Mesendoderm (in vitro differentiated cells): Measurements from ENCODE around the gene OR5K4. TPM values are rescaled to one million over a fixed set of nuclear protein-coding genes. Genes with fewer than 3 reads are reported as not detected.
A peak's percentile ranks its signal among the peaks of the same experiment; 100 is the strongest.

Experiments used
- DNase-seq: peaks from one replicate; pipeline ENCODE4 v3.0.0; 2013
- H2AK5ac ChIP-seq: 2 replicates; pipeline ENCODE4 v1.6.1; 2013; ENCODE audit warnings: low read length, inconsistent platforms
- H2BK120ac ChIP-seq: 2 replicates; pipeline ENCODE4 v1.6.1; 2013; ENCODE audit warnings: low read depth, mild to moderate bottlenecking, low read length, moderate library complexity, mixed read lengths
- H2BK15ac ChIP-seq: replicated peaks from 2 replicates; pipeline ENCODE4 v1.6.1; 2013; ENCODE audit warnings: low read depth, mild to moderate bottlenecking, moderate library complexity
- H2BK5ac ChIP-seq: 2 replicates; pipeline ENCODE4 v1.6.1; 2013; ENCODE audit warnings: low read length, inconsistent platforms
- H3K18ac ChIP-seq: 2 replicates; pipeline ENCODE4 v1.6.1; 2013; ENCODE audit warnings: mild to moderate bottlenecking, low read length, mixed read lengths
- H3K23ac ChIP-seq: one replicate; pipeline ENCODE4 v1.6.1; 2013; ENCODE audit warnings: low read length
- H3K27ac ChIP-seq: 2 replicates; pipeline ENCODE4 v1.5.1; 2013; ENCODE audit warnings: low read depth, mild to moderate bottlenecking, inconsistent platforms, low read length, moderate library complexity
- H3K27me3 ChIP-seq: 2 replicates; pipeline ENCODE4 v1.6.1; 2013; ENCODE audit warnings: low read length, control low read depth, mild to moderate bottlenecking, inconsistent platforms; ENCODE audit not compliant: insufficient read depth, poor library complexity
- H3K36me3 ChIP-seq: 2 replicates; pipeline ENCODE4 v1.6.1; 2013; ENCODE audit warnings: low read length, inconsistent platforms; ENCODE audit not compliant: control insufficient read depth, insufficient read depth
- H3K4ac ChIP-seq: one replicate; pipeline ENCODE4 v1.6.1; 2013; ENCODE audit warnings: low read depth, mild to moderate bottlenecking, low read length, moderate library complexity
- H3K4me1 ChIP-seq: 2 replicates; pipeline ENCODE4 v1.6.1; 2013; ENCODE audit warnings: low read depth, low read length, inconsistent platforms; ENCODE audit not compliant: control insufficient read depth
- H3K4me2 ChIP-seq: 2 replicates; pipeline ENCODE4 v1.6.1; 2013; ENCODE audit warnings: low read length
- H3K4me3 ChIP-seq: 2 replicates; pipeline ENCODE4 v1.5.1; 2013; ENCODE audit warnings: mild to moderate bottlenecking, low read length
- H3K56ac ChIP-seq: one replicate; pipeline ENCODE4 v1.6.1; 2013; ENCODE audit warnings: low read length
- H3K79me1 ChIP-seq: 2 replicates; pipeline ENCODE4 v1.6.1; 2013; ENCODE audit warnings: low read length, inconsistent platforms
- H3K79me2 ChIP-seq: 2 replicates; pipeline ENCODE4 v1.6.1; 2013; ENCODE audit warnings: mild to moderate bottlenecking, low read length; ENCODE audit not compliant: control insufficient read depth, insufficient read depth
- H3K9ac ChIP-seq: 2 replicates; pipeline ENCODE4 v1.6.1; 2013; ENCODE audit warnings: low read length, inconsistent platforms
- H4K5ac ChIP-seq: one replicate; pipeline ENCODE4 v1.6.1; 2013; ENCODE audit warnings: low read length
- H4K8ac ChIP-seq: one replicate; pipeline ENCODE4 v1.6.1; 2013; ENCODE audit warnings: low read depth, mild to moderate bottlenecking, control low read depth, low read length, moderate library complexity
- WGBS: extraction: QIAGEN DNeasy Blood & Tissue Kit; methylation state at CpG from one replicate; pipeline ENCODE4 v1.1.7; 2013; ENCODE audit warnings: low lambda C conversion rate, missing lambda C conversion rate; ENCODE audit not compliant: insufficient coverage; ENCODE audit errors: extremely low coverage; 5-methylcytosine and 5-hydroxymethylcytosine counted together
- polyA plus RNA-seq, 2 experiments: library from polyadenylated mRNA; stranded (reverse); fragments of 200-250 nt; gene quantifications; one replicate each; pipeline ENCODE4 v1.2.3, GENCODE V29; 2013

The OR5K4 gene, protein sequence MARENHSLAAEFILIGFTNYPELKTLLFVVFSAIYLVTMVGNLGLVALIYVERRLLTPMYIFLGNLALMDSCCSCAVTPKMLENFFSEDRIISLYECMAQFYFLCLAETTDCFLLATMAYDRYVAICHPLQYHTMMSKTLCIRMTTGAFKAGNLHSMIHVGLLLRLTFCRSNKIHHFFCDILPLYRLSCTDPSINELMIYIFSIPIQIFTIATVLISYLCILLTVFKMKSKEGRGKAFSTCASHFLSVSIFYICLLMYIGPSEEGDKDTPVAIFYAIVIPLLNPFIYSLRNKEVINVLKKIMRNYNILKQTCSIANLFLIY
- not detected for polyA plus RNA-seq (2013, experiment 1 of 2)
- not detected for polyA plus RNA-seq (2013, experiment 2 of 2)

DNA sequence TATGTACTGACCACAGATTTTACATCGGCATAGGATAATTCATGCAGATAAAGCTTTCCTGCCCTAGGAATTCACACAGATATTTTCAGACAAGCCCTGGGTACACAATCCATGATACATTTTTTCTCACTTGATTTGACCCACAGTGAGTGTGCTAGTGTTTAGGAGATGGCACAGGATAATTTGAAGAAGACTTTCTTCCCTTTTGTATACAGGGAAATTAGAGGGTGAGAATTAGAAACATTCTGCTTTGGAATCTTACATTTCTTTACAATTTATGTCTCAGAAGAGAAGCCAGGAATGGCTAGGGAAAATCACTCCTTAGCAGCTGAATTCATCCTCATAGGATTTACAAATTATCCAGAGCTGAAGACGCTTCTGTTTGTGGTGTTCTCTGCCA, at the start of gene OR5K4:
OR5K4 (plus strand) TSS at position 301 of the 400 bp plus-strand sequence; CDS start at position 301, 0 bp downstream.
- H3K56ac ChIP-seq: no peak within 1 kb of the TSS
- no peak within 1 kb of the TSS for H4K5ac ChIP-seq
- H3K18ac ChIP-seq: no peak within 1 kb of the TSS
- H3K27ac ChIP-seq: no peak within 1 kb of the TSS
- H3K36me3 ChIP-seq: no peaks in the 10 kb centered on the region
- H2BK15ac ChIP-seq: no peak within 1 kb of the TSS
- H2BK5ac ChIP-seq: no peak within 1 kb of the TSS
- no peak within 1 kb of the TSS for H3K4me2 ChIP-seq
- no peaks in the 10 kb centered on the region for H3K27me3 ChIP-seq
- H2AK5ac ChIP-seq: no peak within 1 kb of the TSS
- no peak for DNase-seq
- no peak within 1 kb of the TSS for H4K8ac ChIP-seq
- no peaks in the 10 kb centered on the region for H3K79me1 ChIP-seq
- H3K4me1 ChIP-seq: no peaks in the 10 kb centered on the region
- H2BK120ac ChIP-seq: no peak within 1 kb of the TSS
- H3K79me2 ChIP-seq: no peaks in the 10 kb centered on the region
- no peak within 1 kb of the TSS for H3K4me3 ChIP-seq
- H3K23ac ChIP-seq: no peak within 1 kb of the TSS
- no peak within 1 kb of the TSS for H3K4ac ChIP-seq
- WGBS: no CpG with 5 or more reads among the region's 2 CpGs
- no peak within 1 kb of the TSS for H3K9ac ChIP-seq

DNA sequence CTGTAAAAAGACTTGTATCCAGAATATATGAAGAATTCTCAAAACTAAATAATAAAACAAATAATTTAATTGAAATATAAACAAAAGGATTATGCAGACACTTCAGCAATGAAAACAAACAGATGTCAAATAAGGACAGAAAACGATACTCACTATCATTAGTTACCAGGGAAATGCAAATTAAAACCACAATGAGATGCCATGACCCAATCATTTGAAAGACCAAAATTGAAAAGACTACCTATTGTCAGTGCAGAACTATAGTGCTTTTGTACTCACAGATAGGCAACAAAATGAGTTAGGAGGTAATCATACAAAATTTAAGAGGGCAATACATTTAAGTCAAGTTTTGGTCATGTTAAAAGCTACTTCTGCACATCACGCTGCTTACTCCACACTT, 31.6 kb upstream of the OR5K4 start:
- H3K4me3 ChIP-seq: no peak overlapping the region
- H3K79me1 ChIP-seq: no peaks in the 10 kb centered on the region
- H2BK15ac ChIP-seq: no peak overlapping the region
- WGBS: no CpG with 5 or more reads among the region's 2 CpGs
- no peaks in the 10 kb centered on the region for H3K36me3 ChIP-seq
- H3K4me2 ChIP-seq: no peak overlapping the region
- DNase-seq: no peak
- H3K4ac ChIP-seq: no peak overlapping the region
- peaks cover 7% of the 10 kb centered on the region for H3K79me2 ChIP-seq
- no peak overlapping the region for H2AK5ac ChIP-seq
- H4K8ac ChIP-seq: no peak overlapping the region
- H3K56ac ChIP-seq: no peak overlapping the region
- no peak overlapping the region for H2BK5ac ChIP-seq
- H3K4me1 ChIP-seq: peaks cover 3% of the 10 kb centered on the region
- H3K9ac ChIP-seq: no peak overlapping the region
- H3K18ac ChIP-seq: no peak overlapping the region
- no peak overlapping the region for H3K27ac ChIP-seq
- no peaks in the 10 kb centered on the region for H3K27me3 ChIP-seq
- H4K5ac ChIP-seq: no peak overlapping the region
- H3K23ac ChIP-seq: no peak overlapping the region
- H2BK120ac ChIP-seq: no peak overlapping the region

DNA sequence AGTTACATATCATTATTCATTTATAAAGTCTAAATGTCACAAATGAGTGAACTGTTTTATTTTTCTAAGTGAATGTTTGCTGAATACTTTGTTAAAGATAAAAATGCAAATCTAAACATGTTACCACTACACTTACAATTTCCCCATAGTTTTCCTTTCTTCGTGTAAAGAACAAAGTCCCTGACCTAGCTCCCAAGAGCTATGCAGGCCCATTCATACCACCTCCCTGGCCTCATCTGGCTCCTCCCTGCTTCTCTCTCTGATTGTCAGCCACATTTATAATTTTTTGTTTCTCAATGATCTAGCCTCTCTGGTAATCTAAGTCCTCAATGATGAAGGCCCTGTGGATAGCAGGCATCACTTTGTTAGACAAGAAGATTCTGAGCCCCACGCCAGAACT, 31.0 kb upstream of the OR5K4 start:
- no CpG with 5 or more reads among the region's 2 CpGs for WGBS
- Histone ChIP-seq H3K36me3 (no peaks in the 10 kb centered on the region), H3K4me2 (peak overlapping the region; percentile 8), H3K79me1 (no peaks in the 10 kb centered on the region), H2AK5ac (no peak overlapping the region), H3K9ac (peak overlapping the region; percentile 26), H3K56ac (peak overlapping the region; percentile 12), H4K5ac (no peak overlapping the region), H3K23ac (no peak overlapping the region), H3K18ac (no peak overlapping the region), H3K4ac (peak overlapping the region; percentile 70), H2BK15ac (peak overlapping the region; percentile 98), H3K79me2 (peaks cover 7% of the 10 kb centered on the region), H3K27ac (no peak overlapping the region), H3K27me3 (no peaks in the 10 kb centered on the region), H3K4me3 (no peak overlapping the region), H2BK5ac (no peak overlapping the region), H3K4me1 (peaks cover 3% of the 10 kb centered on the region), H4K8ac (no peak overlapping the region), H2BK120ac (peak overlapping the region; percentile 61)
- no peak for DNase-seq

DNA sequence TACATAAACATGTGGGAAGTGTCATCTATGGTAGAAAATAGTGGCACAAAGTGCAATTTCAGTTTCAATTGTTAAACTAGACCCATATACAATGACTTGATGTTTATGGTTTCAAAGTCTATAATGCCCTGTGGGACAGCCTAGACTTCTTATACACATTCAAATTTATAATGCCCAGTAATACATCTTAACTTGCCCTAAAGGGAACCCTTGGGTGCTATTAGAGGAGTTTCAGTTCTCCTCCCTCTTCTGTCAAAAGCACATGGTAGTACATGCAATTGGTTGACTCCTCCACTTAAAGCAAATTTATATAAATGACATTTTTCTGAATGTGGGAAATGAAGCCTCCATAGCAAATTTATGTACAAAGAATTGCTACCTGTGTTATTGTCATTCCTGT, 30.2 kb upstream of the OR5K4 start:
- no peak overlapping the region for H2BK5ac ChIP-seq
- H3K4me3 ChIP-seq: no peak overlapping the region
- H3K36me3 ChIP-seq: no peaks in the 10 kb centered on the region
- H2AK5ac ChIP-seq: no peak overlapping the region
- peaks cover 7% of the 10 kb centered on the region for H3K79me2 ChIP-seq
- peak overlapping the region; percentile 36 for H3K9ac ChIP-seq
- H2BK15ac ChIP-seq: no peak overlapping the region
- H4K5ac ChIP-seq: no peak overlapping the region
- H3K27me3 ChIP-seq: no peaks in the 10 kb centered on the region
- no peak overlapping the region for H2BK120ac ChIP-seq
- H3K4ac ChIP-seq: no peak overlapping the region
- no peak overlapping the region for H3K4me2 ChIP-seq
- no peaks in the 10 kb centered on the region for H3K79me1 ChIP-seq
- no peak overlapping the region for H3K23ac ChIP-seq
- H3K4me1 ChIP-seq: peaks cover 3% of the 10 kb centered on the region
- no peak for DNase-seq
- no peak overlapping the region for H3K56ac ChIP-seq
- H4K8ac ChIP-seq: no peak overlapping the region
- no peak overlapping the region for H3K27ac ChIP-seq
- H3K18ac ChIP-seq: no peak overlapping the region

DNA sequence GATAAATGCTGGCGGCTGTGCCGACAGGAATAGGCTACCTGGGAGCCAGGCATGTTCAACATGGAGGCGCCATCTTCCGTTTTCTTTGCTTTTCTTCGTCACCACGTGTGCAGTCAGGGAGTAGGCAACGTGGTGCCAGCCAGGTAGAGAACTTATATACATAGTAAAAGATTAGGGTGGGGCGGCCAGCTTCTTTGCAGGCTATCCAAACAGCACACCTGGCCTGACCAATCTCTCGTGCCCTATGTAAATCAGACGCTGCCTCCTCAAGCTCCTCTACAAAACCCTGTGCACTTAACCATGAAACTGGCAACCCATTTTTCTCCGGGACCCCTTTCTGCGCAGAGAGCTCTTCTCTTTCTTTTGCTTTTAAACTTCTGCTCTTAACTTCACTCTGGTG, 28.6 kb upstream of the OR5K4 start:
- H3K4me1 ChIP-seq: peaks cover 3% of the 10 kb centered on the region

More for the DNA sequence above, 28.6 kb upstream of the OR5K4 start:
- Histone ChIP-seq H4K8ac (no peak overlapping the region), H3K4me3 (no peak overlapping the region), H3K23ac (no peak overlapping the region), H2BK120ac (peak overlapping the region; percentile 93), H2AK5ac (no peak overlapping the region), H3K79me1 (no peaks in the 10 kb centered on the region), H3K27me3 (no peaks in the 10 kb centered on the region), H3K27ac (peak overlapping the region; percentile 42), H3K9ac (peak overlapping the region; percentile 47), H3K18ac (peak overlapping the region; percentile 95), H3K4me2 (no peak overlapping the region), H4K5ac (peak overlapping the region; percentile 47), H2BK5ac (peak overlapping the region; percentile 38), H3K56ac (peak overlapping the region; percentile 62), H2BK15ac (peak overlapping the region; percentile 85), H3K79me2 (peaks cover 7% of the 10 kb centered on the region), H3K36me3 (no peaks in the 10 kb centered on the region), H3K4ac (no peak overlapping the region)
- WGBS: no CpG with 5 or more reads among the region's 12 CpGs
- DNase-seq: peak; percentile 70
